HG03097 (cell line): Measurements from ENCODE around the gene PCSK2.
"Not testable (repeated sequence)": the region's sequence is repeated elsewhere in the genome, so short reads cannot be mapped to it uniquely, and the experiment has no call there.

ENCODE experiments used
- ATAC-seq: cut with Tn5 transposase; IDR thresholded peaks from one replicate; pipeline ENCODE4 v1.9.1; 2021; ENCODE audit not compliant: unreplicated experiment, low FRiP score

PCSK2 gene, protein sequence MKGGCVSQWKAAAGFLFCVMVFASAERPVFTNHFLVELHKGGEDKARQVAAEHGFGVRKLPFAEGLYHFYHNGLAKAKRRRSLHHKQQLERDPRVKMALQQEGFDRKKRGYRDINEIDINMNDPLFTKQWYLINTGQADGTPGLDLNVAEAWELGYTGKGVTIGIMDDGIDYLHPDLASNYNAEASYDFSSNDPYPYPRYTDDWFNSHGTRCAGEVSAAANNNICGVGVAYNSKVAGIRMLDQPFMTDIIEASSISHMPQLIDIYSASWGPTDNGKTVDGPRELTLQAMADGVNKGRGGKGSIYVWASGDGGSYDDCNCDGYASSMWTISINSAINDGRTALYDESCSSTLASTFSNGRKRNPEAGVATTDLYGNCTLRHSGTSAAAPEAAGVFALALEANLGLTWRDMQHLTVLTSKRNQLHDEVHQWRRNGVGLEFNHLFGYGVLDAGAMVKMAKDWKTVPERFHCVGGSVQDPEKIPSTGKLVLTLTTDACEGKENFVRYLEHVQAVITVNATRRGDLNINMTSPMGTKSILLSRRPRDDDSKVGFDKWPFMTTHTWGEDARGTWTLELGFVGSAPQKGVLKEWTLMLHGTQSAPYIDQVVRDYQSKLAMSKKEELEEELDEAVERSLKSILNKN

DNA sequence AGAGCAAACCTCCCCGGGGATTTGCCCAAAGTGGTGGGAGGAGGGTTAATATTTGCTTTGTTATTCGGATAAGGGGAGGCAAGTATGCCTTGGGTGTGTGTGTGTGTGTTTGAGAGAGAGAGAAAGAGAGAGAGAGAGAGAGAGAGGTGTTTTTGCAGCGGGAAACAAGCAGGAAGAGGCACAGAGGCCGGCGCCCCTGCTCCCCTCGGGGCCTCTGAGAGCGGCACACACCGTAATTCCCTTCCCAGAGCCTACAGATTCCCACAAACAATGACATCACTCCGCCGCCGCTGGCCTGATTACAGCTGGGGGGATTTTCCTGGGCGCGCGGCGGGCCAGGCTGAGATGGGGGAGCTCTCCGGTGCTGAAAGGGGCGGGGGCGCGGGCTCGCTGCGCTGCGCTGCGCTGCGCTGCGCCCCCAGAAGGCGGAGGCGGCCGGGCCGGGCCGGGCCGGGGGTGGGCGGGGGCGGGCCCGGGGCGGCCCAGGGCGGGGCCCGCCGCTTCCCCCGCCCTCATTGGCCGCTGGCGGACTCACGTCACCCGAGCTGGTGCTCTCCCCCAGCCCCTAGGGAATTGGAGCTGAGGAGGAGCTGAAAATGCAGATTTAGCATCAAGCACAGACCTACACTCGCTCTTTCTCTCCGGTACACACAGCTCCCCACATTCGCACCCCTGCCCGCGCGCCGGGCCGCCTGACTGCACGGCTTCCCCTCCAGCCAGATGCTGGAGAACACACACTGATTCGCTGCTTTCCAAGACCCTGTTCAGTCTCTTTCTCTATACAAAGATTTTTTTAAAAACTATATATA is at the start of gene PCSK2:
TSS of gene PCSK2 (plus strand) at position 631 of the 809 bp plus-strand sequence. CDS start 266 bp downstream, outside the sequence.
- no peak for ATAC-seq

DNA sequence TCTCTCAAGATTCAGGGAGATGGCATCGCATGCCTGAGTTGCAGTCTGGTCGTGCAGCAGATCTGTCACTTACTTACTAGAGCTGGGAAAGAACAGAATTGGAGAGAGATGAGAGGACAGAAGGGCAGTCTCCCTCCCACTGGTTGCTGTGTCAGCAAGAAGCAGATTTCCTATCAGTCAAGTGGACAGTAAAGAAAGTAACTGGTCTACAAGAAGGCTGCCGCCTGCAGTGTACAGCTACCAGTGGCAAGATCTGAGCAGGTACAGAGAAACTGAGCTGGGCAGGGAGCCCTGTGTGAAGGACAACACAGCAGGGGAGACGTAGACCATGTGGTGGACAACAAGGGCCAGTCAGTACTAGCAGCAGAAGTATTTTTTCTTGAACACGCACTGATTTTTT is 49.5 kb upstream of the PCSK2 start:
- no peak for ATAC-seq

DNA sequence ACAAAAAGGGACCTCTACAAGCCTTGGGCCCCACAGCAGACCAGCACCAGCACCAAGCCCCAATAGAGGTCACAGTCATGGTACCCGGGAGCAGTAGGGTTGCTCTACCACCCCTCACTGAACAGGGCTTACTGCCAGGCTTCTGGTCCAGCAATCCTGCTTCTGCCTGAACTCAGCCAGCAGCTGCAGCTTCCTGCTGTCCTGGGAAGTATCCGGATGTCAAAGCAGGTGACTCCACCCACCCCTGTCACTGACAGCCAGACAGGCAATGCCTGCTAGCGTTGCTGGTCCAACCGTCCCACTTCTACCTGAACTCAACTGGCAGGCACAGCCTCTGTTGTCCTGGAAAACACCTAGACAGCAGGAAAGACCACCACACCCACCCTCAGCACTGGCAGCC is 47.0 kb upstream of the PCSK2 start:
- ATAC-seq = no peak

DNA sequence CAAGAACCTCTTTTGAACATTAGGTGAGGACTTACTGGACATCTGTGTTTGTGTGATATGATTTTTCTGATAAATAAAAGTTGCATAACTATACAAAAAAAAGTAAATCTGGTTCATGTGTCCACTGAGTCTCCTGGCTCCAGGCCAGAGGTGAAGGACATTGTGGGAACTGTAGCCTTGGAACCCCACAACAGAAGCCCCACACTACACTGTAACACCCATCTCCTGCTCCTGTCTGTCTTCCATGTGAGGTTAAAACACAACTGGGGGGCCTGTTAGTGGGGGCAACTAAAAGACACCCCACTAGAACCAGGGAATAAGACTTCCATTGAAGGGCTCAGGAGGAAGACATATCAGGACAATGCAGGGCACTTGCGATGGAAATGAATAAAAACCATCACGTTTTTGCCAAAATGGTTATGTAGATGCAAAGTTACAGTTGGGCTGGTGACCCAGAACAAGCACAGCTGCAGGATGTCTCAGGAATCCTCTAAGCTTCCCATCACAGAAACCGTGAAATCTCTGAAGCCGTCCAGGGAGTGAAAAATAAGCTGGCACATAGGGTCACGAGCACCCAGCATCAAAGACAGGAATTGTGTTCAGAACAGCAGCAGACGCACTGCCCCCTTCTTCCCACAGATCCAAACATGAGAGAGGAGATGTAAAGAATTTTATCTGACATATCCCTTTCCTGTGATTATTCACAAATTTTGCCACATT is 36.7 kb upstream of the PCSK2 start:
- no peak for ATAC-seq

DNA sequence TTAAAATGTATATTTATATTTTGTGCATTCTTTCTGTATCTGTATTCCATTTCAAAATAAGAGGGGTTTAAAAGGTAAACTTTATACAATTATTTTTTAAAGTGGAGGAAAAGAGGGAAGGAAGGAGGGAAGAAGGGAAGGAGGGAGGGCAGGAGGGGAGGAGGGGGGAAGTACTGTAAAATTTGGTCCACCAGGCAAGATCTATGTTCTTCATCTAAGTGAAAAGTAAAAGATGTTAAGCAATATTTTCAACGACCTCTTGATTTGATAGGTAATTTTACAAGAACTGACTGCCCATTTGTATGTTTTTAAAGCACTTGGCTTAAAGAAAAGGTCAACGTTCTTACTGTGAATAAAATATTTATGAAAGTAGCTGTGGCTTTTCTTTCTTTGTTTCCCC is 29.8 kb upstream of the PCSK2 start:
- no peak for ATAC-seq

DNA sequence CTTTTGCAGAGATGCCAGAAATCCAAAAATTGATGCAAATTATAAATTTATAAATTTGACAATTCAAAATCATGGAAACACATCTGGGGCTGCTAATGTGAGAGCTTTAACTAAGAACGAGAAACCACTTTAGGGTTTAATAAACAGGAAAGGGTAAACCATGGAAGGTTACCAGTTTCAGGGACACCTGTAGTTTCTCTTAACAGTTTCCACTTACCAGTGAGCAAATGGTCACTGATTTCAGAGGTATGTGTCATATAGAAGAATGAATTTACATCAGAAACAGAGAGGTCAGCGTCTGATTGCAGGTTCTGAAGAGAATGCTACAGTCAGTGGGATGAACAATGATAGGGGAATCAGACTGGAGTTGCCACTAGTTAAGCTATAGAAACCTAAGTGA is 24.8 kb upstream of the PCSK2 start:
- no peak for ATAC-seq

DNA sequence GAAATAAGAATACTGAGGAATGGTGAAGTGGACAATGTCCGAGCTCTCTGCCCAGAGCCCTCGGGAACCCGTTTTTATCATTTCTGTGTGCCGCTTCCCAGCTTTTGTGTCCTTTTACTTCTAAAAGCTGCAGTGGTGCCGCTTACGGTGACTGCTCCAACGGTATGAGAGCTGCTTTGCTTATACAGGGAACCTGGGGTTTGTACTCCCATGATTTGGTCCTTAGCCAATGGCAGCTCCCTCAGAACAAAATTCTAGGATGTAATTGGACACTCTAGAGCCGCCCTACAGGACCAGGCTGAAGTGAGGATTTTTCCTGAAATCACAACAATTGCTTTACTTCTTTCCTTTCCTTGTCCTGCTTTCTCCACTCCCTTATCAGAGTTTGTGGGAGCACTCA is 24.2 kb upstream of the PCSK2 start:
- no peak for ATAC-seq

DNA sequence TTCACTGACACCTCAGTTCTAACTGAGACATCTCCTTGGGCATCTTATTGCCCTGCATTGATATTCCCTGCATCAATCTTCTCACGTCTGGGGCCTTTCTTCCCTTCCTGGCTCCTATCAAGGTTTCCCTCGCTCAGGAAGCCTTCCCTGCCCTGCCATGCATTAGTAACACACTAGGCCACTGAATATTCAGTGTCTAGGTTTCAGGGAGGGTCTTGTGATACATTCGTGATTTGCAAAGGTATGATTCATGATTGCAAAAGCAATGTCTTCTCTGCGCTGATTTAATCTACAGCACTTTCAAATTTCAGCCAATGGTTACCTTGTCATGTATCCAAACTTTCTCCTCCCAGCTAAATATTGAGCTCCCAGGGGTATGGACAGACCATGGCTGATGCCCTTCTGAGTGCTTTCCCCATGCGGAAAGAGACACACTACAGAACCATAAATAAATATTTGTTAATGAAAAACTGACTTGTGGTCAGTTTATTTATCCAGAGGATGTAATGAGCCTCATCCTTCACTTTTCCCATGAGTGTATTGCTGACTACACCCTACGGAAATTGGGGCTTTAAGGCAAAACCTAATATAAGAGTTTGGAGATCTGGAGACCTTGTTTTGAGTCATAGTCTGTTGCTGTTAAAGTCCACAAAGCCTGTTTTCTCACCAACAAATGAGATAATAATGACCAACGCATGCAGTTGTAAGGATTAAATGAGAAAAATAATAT is 21.6 kb upstream of the PCSK2 start:
- no peak for ATAC-seq

DNA sequence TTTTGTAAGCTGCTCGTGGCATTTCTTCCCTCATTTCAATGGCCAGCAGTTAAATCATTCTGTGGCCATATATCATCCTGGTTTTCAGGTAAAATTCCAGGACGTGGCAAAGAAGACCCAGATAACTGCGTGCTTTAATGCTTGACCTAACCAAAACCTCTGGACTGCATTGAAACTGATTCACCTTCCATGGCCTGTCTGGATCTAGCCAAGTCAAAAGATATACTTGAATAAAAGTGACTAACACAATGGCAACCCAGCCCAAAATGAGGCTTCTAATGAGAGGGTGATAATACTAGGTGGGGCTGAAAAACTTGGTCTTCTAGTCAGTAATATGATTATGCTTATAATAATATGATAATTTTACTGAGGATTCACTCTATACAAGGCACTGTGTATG is 16.5 kb upstream of the PCSK2 start:
- ATAC-seq = no peak

DNA sequence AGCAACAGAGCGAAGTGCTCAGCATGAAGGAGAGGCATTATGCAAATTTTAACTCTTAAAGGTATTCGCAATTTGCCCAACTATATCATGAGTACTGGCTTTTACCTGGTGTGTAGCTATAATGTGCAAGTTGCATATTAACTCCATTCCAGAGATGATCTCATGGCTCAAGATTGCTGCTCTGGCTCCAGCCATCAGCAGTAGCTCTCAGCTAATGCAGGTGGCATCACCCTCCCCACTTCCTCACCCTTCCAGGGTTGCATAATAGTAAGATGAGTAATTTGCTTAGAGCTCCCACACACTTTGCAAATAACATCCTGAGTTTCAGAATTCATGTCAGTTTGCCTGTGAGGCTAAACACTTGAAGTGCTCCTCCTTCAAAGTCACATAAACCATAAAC is 15.9 kb upstream of the PCSK2 start:
- no peak for ATAC-seq

DNA sequence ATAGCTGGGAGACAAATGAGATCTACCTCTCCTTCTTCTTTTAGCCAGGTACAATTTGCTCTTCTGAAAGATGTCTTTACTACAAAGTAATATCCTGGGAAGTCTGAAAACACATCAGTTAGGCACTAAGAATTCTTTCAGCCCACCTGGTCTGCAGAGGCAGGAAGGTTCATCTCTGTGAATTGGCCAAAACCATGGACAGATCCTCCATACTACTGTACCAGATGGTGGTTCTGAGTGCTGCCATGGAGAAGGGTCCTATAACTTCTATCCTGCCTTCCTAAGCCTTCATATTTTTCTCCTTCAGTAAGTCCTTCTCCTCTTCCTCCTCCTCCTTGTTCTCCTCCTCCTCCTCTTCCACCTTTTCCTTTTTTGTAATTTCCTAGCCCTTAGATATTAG is 11.7 kb upstream of the PCSK2 start:
- ATAC-seq = no peak

DNA sequence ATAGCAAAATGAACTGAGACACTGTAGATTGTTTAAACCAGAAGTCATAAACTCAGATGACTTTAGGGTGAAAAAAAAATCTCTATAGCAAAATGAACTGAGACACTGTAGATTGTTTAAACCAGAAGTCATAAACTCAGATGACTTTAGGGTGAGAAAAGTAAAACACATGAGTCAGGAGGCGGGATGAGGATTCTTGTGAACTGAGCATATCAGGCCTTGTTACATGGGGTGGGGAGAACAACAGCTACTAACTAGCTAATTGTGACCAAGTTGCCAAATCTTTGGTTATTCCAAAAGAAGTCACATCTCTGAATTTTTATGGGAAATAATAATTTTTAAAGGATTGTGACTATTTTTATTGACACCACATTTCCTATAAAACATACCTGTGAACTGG is 7.0 kb upstream of the PCSK2 start:
- not testable (repeated sequence) for ATAC-seq

DNA sequence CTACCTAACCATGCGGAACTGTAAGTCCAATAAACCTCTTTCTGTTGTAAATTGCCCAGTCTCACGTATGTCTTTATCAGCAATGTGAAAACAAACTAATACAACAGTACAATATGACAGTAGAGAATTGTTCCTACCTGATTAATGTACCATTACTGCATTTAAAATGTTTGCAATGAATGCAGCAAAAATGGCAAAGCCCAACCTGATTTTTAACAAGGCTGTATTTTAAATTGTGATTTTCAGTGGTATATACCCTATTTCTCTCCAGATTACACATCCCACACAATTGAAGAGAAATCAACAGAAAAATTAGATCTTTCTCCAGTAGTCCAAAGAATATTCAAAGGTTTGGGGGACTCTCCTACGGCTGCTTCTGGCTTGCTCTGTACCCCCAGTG is 3.3 kb upstream of the PCSK2 start:
- ATAC-seq = no peak

DNA sequence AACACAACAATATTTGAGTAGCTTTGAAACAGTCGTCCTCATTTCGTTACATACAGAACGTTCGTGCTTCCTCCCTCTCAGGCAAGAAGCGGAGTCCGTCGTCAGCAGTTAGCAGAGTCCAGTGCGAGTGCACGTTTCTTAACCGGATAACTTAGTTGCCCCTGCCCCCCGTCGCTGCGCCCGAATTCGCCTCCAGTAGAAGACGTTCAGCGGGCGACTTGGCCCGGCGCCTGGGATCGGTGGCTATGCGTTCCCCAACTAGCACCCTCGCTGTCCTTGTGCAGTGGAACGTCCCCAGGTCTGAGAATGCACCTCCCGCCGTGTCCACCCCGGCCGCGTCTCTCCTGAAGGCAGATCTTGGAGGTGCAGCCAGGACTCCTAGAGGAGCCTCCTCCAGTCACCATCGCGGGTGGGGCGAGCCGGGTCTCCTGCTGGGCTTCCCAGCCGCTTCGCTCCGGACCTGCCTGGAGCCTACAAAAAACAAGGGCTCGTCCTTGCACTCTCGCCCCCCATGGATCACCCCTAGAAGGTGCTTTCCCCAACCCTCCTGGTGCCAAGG is 910 bp upstream of the PCSK2 start:
- no peak for ATAC-seq

DNA sequence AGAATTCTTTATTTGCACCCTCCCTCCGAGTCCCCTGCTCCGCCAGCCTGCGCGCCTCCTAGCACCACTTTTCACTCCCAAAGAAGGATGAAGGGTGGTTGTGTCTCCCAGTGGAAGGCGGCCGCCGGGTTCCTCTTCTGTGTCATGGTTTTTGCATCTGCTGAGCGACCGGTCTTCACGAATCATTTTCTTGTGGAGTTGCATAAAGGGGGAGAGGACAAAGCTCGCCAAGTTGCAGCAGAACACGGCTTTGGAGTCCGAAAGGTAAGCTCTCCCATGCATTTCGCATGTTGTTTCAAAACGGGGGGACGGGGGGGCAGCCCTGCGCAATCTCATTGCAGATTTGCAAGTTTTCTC is 357 bp downstream of the PCSK2 start:
- no peak for ATAC-seq

DNA sequence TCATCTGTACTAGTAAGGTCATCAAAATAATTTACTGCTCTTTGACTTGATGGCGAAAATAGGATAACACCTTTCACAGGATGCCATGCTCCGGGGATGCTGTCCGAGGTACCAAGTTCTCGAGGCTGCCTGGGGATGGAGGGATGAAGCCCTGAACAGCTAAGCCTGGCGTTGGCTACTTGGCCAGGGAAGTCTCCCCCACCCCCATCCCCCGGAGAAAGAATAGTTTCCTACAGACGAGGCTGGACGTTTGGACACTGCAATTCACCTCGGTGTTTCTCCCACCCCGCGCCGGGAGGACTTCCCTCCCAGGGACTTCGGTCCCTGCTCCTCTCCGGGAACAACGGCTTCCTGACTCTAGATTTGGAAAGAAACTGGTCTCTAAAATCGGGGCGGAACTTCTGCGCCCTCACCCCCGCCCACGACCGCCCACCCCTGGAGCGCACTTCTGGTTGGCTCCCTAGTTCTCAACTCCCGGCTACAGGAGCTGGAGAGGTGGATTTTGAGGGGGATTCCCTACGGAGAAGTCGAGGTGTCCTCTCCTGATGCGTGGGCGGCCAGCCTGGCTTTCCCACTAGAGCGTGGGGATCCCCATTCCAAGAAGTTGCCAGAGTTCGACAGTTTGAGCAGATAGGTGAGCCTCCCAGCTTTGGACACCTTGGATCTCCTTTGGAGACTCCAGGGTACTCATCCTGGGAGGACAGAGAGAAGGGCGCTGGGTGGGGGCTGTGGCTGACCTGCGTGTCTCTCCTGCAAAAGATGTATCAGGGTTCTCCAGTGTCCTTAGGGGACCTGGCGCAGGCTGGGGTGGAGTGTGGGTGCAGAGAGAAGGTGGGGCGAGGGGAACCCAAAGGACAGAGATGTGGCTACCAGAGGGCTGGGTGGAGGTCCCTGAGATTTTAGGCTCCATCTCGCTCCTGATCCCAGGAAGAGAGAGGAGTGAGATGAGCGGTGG is 1.1 kb downstream of the PCSK2 start:
- no peak for ATAC-seq

DNA sequence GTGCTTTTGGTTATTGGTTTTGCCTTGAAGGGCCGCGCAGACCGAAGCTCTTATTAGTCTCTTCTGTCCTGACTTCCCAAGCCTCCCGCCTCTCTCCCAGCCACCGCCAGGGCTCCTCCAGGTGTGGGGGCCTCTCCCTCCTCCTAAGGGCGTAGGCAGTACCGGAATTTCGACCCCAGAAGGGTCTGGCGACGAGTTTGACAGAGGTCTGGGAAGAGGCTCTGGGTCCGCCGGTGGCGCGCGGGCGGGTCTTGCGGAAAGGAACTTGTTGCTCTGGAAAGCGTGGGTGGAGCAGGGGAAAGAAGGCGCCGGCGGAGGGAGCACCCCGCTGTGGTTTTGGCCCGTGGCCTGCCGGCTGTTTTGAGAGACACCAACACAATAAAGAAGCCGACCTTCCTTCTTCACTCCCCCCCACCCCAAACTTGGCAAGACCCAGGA is 1.8 kb downstream of the PCSK2 start:
- no peak for ATAC-seq

DNA sequence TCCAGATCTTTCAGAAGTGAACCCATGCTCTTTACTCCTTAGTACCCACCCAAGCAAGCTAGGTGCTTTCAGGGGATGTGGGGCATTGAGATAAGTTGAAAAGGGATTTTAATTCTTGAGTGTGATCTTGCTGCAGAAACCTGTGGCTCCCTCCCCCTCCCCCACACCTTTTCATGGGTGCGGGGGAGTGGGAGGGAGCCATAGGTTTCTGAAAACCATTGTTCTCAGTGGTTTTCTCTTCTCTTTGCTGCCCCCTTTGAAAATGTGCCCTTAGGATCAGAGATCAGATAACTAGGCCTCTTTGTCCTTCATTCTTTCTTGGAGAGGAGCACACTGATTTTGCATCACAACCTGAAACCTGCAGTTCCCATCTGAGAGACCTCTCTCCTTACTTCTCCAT is 2.4 kb downstream of the PCSK2 start:
- no peak for ATAC-seq

DNA sequence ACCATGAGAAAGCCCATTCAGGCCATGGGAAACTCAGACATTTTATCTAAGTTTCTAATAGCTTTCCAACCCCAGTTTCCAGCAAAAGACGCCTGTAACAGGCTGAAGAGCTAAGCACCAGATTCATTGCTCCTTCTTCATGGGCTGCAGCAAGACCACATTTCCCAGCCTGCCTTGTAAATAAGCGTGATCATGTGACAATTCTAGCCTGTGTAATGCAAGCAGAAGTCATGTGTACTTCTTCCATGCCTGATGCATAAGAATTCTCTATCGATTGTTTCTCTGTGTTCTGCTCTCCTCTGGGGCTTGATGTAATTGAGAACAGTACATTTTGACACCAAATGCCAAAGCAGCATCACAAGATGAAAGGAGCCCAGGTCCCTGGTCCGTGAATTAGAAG is 6.8 kb downstream of the PCSK2 start:
- ATAC-seq = no peak
